NCI-H1417 treated with DMSO at 0.1 percent for 48 hours (cell line): ENCODE results near the gene RMDN2.

Experiments used
- DNase-seq: peaks from one replicate; lab custom pipeline; 2025; lab: John Stamatoyannopoulos, UW

The RMDN2 gene

DNA sequence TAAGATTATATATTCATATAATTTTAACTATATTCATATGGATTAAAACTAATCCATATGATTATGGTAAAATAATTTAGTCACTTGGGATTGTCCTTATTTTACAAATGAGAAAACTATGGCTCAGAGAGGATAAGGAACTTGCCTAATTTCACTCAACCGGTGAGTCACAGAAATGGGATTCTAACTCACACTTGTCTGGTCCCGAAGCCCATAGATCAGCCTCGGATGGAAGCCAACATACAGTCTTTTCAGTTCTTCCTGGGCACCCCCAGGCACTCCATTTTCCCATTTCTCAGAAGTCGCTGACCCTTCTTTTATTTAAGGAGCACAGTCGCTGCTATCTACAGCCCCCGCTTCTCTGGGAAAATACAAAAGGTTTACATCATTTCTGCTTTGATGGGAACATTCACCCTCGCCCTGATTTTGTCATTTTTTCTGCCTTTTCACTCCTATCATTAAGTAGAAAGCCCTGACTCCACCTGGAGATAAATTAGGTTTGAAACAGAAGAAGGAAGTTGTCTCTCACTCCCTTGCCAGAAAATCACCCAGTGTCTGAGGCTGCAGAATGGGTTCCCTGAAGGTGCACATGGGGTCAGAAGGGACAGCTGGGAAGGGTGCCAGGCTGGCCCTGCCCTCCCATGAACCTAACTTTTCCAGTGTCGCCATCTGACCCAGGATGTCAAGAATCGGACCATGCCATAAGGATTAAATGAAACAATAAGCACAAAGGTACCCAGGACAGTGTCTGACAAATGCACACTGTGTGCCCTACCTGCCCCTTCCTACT, 114.2 kb downstream of the RMDN2 start:
- no peak for DNase-seq

DNA sequence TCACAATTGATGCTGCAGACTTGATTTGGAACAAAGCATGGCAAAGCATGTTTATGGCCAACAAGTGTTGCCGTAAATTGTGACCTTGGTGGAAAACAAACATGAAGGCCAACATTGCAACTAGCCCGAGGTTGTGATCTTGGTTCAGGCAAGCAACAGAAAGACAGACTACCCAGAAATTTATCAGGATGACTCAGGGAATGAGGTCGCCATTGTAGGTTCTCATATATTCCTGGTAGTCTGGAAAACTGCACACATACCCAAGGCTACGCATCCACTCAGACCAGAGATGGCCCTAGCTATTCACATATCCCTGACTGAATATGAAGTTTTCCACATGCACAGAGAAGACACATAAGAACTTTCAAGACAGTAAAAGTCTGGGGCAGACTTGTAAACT, 120.7 kb downstream of the RMDN2 start:
- no peak for DNase-seq

DNA sequence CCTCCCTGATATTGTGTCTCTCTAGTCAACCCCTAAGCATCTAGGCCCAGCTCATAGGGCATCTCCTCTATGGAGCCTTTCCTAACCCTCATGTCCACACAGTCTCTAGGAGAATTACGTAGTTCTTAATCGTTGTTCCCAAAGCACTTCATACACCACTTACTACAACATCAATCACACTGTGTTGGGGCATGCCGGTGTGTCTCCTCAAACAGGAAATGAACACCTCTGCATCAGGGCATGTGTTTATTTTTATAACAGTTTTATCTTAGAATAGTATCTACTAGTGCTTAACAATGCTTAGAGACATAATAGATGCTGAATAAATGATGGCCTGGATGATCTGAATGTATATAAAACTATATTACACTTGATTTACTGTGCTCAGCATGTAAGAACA, 131.1 kb downstream of the RMDN2 start:
- DNase-seq: no peak

DNA sequence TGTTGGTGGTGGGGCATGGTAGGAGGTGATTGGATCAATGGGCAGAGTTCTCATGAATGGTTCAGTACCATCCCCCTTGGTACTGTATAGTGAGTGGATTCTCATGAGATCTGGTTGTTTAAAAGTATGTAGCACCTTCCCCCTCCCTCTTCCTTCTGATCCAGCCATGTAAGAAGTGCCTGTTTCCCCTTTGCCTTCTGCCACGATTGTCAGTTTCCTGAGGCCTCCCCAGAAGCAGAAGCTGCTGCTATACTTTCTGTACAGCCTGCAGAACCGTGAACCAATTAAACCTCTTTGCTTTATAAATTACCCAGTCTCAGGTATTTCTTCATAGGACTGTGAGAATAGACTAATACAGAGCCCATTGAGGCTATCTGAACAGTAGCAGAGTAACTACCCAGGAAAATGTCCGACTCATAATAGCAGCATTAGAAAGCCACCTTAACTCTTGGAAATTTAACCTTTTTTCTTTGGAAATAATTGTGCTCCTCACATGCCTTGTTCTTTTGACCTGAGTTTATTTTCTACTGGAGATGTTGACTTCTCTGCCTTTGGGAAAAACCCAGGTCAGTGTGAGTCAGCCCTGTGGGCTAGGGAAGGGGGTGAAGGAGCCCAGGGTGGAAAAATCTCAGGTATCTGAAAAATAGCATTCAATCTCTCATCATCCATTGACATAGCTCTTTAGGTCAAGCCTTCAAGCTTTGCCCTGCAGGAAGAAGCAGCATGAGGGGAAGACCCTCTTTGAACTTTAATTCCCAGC, 132.7 kb downstream of the RMDN2 start:
- no peak for DNase-seq

GRCh38 chr2:38060236-38061018, 135.3 kb downstream of the RMDN2 start:
- no peak for DNase-seq

- DNase-seq: no peak
These were observed 139.9 kb downstream of the RMDN2 start for GRCh38 chr2:38064801-38065501.

GRCh38 chr2:38065502-38066135, 140.5 kb downstream of the RMDN2 start:
- DNase-seq: no peak

DNA sequence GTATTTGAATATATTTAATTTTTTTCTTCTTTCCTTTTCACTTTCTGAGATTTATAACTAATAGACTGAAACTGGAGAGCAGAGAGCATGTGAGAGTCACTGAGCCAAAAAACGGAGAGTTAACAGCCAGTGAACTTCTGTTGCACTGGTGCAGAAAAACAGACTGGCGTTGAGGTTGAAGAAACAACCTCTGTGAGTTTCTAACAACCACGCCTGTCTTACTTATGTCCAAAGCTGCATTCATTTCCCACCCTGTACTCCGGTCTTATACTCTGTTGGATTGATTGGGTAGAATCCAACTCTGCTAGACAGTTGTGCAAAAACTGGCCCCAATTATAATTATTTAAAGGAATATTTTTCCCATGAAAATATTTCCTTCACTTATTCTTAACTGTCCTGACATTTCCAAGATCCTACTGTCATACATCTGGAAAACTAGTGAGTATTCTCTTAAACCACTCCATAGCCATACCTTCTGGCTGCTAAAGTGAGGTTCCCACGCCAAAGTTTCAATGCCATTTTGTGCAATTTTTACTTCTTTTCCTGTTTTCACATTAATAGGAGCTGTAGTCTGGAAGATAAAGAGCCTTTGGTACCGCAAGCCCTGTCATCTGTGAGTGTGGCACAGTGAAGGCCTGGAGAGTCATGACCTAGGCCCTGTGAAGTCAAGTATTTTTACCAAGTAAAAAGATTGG, 141.5 kb downstream of the RMDN2 start:
- no peak for DNase-seq
